A549 (cell line): Measurements from ENCODE around the gene DLX4.

ENCODE experiments used
- CBX8 ChIP-seq: fragments of 200-600 bp; sonication (generic); IDR thresholded peaks from 2 replicates; pipeline ENCODE4 v1.6.1; 2016
- CEBPB ChIP-seq, 2 experiments: fragments of >200 bp in 1 of 2; sonication (Bioruptor Twin) in 1 of 2; formaldehyde crosslinking in 1 of 2; IDR thresholded peaks; 2 replicates each; pipeline ENCODE4 v1.6.1; 2012 to 2016
- CHD4 ChIP-seq: fragments of 200-600 bp; sonication (generic); IDR thresholded peaks from 2 replicates; pipeline ENCODE4 v1.6.1; 2016; ENCODE audit warnings: antibody characterized with exemption, mild to moderate bottlenecking, borderline replicate concordance
- POLR2A ChIP-seq: IDR thresholded peaks from 2 replicates; pipeline ENCODE4 v1.6.1; 2012; ENCODE audit warnings: mild to moderate bottlenecking, low read length
- RAD21 ChIP-seq, 2 experiments: fragments of >200 bp in 1 of 2; sonication (Bioruptor Twin) in 1 of 2; formaldehyde crosslinking in 1 of 2; IDR thresholded peaks in 1 of 2; conservative IDR thresholded peaks in 1 of 2; 2 replicates in 1 of 2; 3 replicates in 1 of 2; pipeline ENCODE4 v1.6.1; 2012 to 2018; ENCODE audit warnings: inconsistent platforms in 1 of 2
- SMC3 ChIP-seq: fragments of >200 bp; sonication (Bioruptor Twin); formaldehyde crosslinking; IDR thresholded peaks from 3 replicates; pipeline ENCODE4 v1.6.1; 2018; ENCODE audit warnings: inconsistent platforms
- TF ChIP-seq, protein P1 (sequence below): fragments of >200 bp; sonication (Bioruptor Twin); formaldehyde crosslinking; IDR thresholded peaks from 3 replicates; pipeline ENCODE4 v1.5.1; 2016
- TF ChIP-seq, protein P2 (sequence below): IDR thresholded peaks from 2 replicates; pipeline ENCODE4 v1.6.1; 2012; ENCODE audit warnings: low read depth, borderline replicate concordance
- TF ChIP-seq, protein P3 (sequence below): IDR thresholded peaks from 2 replicates; pipeline ENCODE4 v1.6.1; 2012

DNA sequence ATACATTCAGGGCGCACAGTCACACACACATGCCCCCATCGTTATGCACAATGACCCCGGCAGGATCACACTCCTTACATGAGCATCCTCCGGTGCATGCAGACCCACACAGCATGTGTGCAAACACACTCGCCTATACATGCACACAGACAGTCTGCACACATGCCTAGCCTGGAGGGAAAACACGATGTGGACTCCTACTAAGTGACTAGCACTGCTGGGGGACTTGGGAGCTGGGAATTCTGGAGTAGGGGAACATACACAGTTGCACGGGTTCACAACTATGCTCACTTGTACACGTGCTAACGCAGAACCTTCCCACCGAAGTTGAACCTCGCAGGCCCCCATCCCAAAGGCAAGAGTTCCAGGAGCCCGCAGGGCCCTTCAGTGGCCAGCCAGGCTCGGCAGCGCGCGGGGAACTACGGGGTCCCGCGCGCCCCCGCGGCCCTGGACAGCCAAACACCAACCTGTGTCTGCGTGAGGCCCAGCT, 24.0 kb downstream of the DLX4 start:
- TF ChIP-seq SMC3 = no peak
- TF ChIP-seq, protein P1, sequence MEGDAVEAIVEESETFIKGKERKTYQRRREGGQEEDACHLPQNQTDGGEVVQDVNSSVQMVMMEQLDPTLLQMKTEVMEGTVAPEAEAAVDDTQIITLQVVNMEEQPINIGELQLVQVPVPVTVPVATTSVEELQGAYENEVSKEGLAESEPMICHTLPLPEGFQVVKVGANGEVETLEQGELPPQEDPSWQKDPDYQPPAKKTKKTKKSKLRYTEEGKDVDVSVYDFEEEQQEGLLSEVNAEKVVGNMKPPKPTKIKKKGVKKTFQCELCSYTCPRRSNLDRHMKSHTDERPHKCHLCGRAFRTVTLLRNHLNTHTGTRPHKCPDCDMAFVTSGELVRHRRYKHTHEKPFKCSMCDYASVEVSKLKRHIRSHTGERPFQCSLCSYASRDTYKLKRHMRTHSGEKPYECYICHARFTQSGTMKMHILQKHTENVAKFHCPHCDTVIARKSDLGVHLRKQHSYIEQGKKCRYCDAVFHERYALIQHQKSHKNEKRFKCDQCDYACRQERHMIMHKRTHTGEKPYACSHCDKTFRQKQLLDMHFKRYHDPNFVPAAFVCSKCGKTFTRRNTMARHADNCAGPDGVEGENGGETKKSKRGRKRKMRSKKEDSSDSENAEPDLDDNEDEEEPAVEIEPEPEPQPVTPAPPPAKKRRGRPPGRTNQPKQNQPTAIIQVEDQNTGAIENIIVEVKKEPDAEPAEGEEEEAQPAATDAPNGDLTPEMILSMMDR = no peak
- TF ChIP-seq POLR2A = no peak
- no peak for TF ChIP-seq RAD21 (conservative IDR thresholded peaks at IDR 0.05 in 1 of 2, IDR thresholded peaks at IDR 0.05 in 1 of 2)
- TF ChIP-seq, protein P2, sequence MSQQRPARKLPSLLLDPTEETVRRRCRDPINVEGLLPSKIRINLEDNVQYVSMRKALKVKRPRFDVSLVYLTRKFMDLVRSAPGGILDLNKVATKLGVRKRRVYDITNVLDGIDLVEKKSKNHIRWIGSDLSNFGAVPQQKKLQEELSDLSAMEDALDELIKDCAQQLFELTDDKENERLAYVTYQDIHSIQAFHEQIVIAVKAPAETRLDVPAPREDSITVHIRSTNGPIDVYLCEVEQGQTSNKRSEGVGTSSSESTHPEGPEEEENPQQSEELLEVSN = no peak
- TF ChIP-seq CBX8 = no peak
- TF ChIP-seq, protein P3, sequence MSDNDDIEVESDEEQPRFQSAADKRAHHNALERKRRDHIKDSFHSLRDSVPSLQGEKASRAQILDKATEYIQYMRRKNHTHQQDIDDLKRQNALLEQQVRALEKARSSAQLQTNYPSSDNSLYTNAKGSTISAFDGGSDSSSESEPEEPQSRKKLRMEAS = no peak
- TF ChIP-seq CHD4 = no peak
- no peak for TF ChIP-seq CEBPB (IDR thresholded peaks at IDR 0.05)
